HG02763 (cell line): ENCODE data around the gene ERVFRD-1.
"Not testable (repeated sequence)": the region's sequence is repeated elsewhere in the genome, so short reads cannot be mapped to it uniquely, and the experiment has no call there.

Source experiments
- ATAC-seq: cut with Tn5 transposase; IDR thresholded peaks from one replicate; pipeline ENCODE4 v1.9.1; 2021; ENCODE audit warnings: mild to moderate bottlenecking, moderate library complexity; ENCODE audit not compliant: unreplicated experiment

ERVFRD-1 gene

GRCh38 chr6:11092668-11093375, 18.7 kb downstream of the ERVFRD-1 start:
- peak; percentile 31 for ATAC-seq

GRCh38 chr6:11091141-11091540, 20.4 kb downstream of the ERVFRD-1 start:
- ATAC-seq, result not testable (repeated sequence)

- no peak for ATAC-seq
These were observed 21.8 kb downstream of the ERVFRD-1 start for GRCh38 chr6:11089695-11090094.

- not testable (repeated sequence) for ATAC-seq
These were observed 24.2 kb downstream of the ERVFRD-1 start for GRCh38 chr6:11087141-11087812.

GRCh38 chr6:11085758-11086435, 25.6 kb downstream of the ERVFRD-1 start:
- ATAC-seq, result no peak

- no peak for ATAC-seq
These were observed 27.6 kb downstream of the ERVFRD-1 start for GRCh38 chr6:11083956-11084355.

GRCh38 chr6:11083491-11083890, 28.0 kb downstream of the ERVFRD-1 start:
- ATAC-seq, result no peak

- ATAC-seq, result no peak
These were observed 31.2 kb downstream of the ERVFRD-1 start for GRCh38 chr6:11080296-11080695.

GRCh38 chr6:11078266-11078665, 33.3 kb downstream of the ERVFRD-1 start:
- no peak for ATAC-seq

- no peak for ATAC-seq
These were observed 35.0 kb downstream of the ERVFRD-1 start for GRCh38 chr6:11076540-11076939.

GRCh38 chr6:11072101-11072500, 39.4 kb downstream of the ERVFRD-1 start:
- no peak for ATAC-seq

GRCh38 chr6:11069760-11070159, 41.8 kb downstream of the ERVFRD-1 start:
- no peak for ATAC-seq

GRCh38 chr6:11067348-11067747, 44.2 kb downstream of the ERVFRD-1 start:
- ATAC-seq, result no peak

GRCh38 chr6:11066505-11067347, 44.8 kb downstream of the ERVFRD-1 start:
- ATAC-seq, result no peak

GRCh38 chr6:11065436-11066202, 45.9 kb downstream of the ERVFRD-1 start:
- ATAC-seq, result no peak

GRCh38 chr6:11064836-11065235, 46.7 kb downstream of the ERVFRD-1 start:
- ATAC-seq, result no peak

GRCh38 chr6:11062715-11063114, 48.8 kb downstream of the ERVFRD-1 start:
- no peak for ATAC-seq

GRCh38 chr6:11062083-11062482, 49.4 kb downstream of the ERVFRD-1 start:
- ATAC-seq, result no peak

- ATAC-seq, result no peak
These were observed 53.1 kb downstream of the ERVFRD-1 start for GRCh38 chr6:11058406-11058805.

GRCh38 chr6:11056871-11057270, 54.7 kb downstream of the ERVFRD-1 start:
- no peak for ATAC-seq
